HL-60 (cell line): ENCODE data around the gene HYAL2.

Experiments used
- DNase-seq, 2 experiments: peaks; one replicate each; pipeline ENCODE4 v3.0.0-alpha.2; 2010 to 2020; ENCODE audit warnings: low read depth in 1 of 2, low spot score in 1 of 2
- H3K27ac ChIP-seq: fragments of 250-450 bp; sonication (Bioruptor Pico); replicated peaks from 2 replicates; pipeline ENCODE4 v1.5.1; 2020; ENCODE audit warnings: mild to moderate bottlenecking, moderate library complexity
- H3K27me3 ChIP-seq: fragments of 250-450 bp; sonication (Bioruptor Pico); 2 replicates; pipeline ENCODE4 v1.5.1; 2021; ENCODE audit warnings: mild to moderate bottlenecking, moderate library complexity; ENCODE audit not compliant: insufficient read depth, poor library complexity, severe bottlenecking
- H3K4me3 ChIP-seq: replicated peaks from 2 replicates; pipeline ENCODE4 v1.5.1; 2011; ENCODE audit warnings: mild to moderate bottlenecking, control low read depth, low read length; ENCODE audit not compliant: insufficient read depth
- GABPA ChIP-seq: IDR thresholded peaks from 2 replicates; pipeline ENCODE4 v1.6.1; 2012; ENCODE audit warnings: low read depth
- POLR2AphosphoS5 ChIP-seq: IDR thresholded peaks from 2 replicates; pipeline ENCODE4 v1.6.1; 2012; ENCODE audit warnings: low read depth
- SPI1 ChIP-seq: IDR thresholded peaks from 2 replicates; pipeline ENCODE4 v1.6.1; 2012; ENCODE audit warnings: low read depth, mild to moderate bottlenecking, borderline replicate concordance
- TF ChIP-seq, protein P1 (sequence below): IDR thresholded peaks from 2 replicates; pipeline ENCODE4 v1.6.1; 2012; ENCODE audit warnings: low read depth; ENCODE audit not compliant: insufficient replicate concordance
- TF ChIP-seq, protein P2 (sequence below): IDR thresholded peaks from one replicate; pipeline ENCODE4 v1.5.1; 2011; ENCODE audit warnings: low read length, control low read depth, inconsistent platforms; ENCODE audit not compliant: insufficient read depth

Gene HYAL2

DNA sequence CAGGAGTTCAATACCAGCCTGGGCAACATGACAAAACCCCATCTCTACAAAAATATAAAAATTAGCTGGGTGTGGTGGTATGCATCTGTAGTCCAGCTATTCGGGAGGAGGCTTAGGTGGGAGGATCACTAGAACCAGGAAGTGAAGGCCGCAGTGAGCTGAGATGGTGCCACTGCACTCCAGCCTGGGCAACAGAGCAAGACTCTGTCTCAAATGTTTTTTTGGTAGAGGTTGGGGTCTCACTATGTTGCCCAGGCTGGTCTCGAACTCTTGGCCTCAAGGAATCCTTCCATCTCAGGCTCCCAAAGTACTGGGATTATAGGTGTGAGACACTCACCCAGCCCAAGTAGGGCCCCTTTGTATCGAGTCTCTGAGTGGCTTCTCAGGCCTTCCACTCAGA, 28.5 kb downstream of the HYAL2 start:
- TF ChIP-seq GABPA = no peak
- TF ChIP-seq, protein P1, sequence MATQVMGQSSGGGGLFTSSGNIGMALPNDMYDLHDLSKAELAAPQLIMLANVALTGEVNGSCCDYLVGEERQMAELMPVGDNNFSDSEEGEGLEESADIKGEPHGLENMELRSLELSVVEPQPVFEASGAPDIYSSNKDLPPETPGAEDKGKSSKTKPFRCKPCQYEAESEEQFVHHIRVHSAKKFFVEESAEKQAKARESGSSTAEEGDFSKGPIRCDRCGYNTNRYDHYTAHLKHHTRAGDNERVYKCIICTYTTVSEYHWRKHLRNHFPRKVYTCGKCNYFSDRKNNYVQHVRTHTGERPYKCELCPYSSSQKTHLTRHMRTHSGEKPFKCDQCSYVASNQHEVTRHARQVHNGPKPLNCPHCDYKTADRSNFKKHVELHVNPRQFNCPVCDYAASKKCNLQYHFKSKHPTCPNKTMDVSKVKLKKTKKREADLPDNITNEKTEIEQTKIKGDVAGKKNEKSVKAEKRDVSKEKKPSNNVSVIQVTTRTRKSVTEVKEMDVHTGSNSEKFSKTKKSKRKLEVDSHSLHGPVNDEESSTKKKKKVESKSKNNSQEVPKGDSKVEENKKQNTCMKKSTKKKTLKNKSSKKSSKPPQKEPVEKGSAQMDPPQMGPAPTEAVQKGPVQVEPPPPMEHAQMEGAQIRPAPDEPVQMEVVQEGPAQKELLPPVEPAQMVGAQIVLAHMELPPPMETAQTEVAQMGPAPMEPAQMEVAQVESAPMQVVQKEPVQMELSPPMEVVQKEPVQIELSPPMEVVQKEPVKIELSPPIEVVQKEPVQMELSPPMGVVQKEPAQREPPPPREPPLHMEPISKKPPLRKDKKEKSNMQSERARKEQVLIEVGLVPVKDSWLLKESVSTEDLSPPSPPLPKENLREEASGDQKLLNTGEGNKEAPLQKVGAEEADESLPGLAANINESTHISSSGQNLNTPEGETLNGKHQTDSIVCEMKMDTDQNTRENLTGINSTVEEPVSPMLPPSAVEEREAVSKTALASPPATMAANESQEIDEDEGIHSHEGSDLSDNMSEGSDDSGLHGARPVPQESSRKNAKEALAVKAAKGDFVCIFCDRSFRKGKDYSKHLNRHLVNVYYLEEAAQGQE = no peak
- TF ChIP-seq POLR2AphosphoS5 = no peak
- TF ChIP-seq SPI1 = no peak
- TF ChIP-seq, protein P2, sequence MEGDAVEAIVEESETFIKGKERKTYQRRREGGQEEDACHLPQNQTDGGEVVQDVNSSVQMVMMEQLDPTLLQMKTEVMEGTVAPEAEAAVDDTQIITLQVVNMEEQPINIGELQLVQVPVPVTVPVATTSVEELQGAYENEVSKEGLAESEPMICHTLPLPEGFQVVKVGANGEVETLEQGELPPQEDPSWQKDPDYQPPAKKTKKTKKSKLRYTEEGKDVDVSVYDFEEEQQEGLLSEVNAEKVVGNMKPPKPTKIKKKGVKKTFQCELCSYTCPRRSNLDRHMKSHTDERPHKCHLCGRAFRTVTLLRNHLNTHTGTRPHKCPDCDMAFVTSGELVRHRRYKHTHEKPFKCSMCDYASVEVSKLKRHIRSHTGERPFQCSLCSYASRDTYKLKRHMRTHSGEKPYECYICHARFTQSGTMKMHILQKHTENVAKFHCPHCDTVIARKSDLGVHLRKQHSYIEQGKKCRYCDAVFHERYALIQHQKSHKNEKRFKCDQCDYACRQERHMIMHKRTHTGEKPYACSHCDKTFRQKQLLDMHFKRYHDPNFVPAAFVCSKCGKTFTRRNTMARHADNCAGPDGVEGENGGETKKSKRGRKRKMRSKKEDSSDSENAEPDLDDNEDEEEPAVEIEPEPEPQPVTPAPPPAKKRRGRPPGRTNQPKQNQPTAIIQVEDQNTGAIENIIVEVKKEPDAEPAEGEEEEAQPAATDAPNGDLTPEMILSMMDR = no peak
- no peak overlapping the region for H3K27ac ChIP-seq
- no peak overlapping the region for H3K4me3 ChIP-seq
- DNase-seq = no peak
- H3K27me3 ChIP-seq = no peaks in the 10 kb centered on the region

DNA sequence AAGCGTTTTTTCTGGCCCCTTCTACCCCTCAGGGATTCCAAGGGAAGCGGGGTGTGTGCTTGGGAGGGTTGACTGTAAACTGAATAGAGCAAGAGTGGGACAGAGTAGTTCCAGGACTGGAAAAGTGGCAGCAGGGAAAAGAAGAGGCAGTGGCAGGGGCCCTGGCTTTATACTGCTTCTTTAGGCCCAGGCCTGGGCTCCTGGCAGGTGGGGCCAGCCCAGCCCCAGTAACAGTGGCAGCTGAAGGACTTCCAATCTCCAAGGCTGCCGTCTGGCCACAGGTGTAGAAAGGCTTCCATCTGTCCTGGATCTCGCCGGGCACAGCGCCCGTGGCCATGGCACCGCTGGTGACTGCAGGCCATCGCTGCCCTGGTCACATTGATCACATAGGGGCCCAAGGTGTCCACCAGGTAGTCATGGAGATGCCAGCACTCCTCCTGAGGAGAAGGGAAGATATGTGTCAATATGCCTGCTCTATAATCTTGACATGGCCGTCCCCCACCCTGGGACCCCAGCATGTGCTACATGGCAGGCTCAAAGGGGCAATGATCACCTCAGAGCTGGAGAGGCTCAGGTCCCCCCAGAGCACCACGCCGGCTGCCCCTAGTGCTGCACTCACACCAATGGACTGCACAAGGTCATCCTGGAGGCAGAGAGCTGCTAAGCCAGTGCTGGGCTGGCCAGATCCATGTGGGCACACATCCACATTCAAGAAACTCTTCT, 29.3 kb downstream of the HYAL2 start:
- no peak for TF ChIP-seq SPI1
- no peak for TF ChIP-seq GABPA
- TF ChIP-seq, protein P1 = no peak
- TF ChIP-seq, protein P2 = no peak
- TF ChIP-seq POLR2AphosphoS5 = no peak
- no peaks in the 10 kb centered on the region for H3K27me3 ChIP-seq
- DNase-seq = no peak
- no peak overlapping the region; the same call in 1 of the 2 replicates for H3K4me3 ChIP-seq
- H3K27ac ChIP-seq = peak overlapping the region; percentile 85

DNA sequence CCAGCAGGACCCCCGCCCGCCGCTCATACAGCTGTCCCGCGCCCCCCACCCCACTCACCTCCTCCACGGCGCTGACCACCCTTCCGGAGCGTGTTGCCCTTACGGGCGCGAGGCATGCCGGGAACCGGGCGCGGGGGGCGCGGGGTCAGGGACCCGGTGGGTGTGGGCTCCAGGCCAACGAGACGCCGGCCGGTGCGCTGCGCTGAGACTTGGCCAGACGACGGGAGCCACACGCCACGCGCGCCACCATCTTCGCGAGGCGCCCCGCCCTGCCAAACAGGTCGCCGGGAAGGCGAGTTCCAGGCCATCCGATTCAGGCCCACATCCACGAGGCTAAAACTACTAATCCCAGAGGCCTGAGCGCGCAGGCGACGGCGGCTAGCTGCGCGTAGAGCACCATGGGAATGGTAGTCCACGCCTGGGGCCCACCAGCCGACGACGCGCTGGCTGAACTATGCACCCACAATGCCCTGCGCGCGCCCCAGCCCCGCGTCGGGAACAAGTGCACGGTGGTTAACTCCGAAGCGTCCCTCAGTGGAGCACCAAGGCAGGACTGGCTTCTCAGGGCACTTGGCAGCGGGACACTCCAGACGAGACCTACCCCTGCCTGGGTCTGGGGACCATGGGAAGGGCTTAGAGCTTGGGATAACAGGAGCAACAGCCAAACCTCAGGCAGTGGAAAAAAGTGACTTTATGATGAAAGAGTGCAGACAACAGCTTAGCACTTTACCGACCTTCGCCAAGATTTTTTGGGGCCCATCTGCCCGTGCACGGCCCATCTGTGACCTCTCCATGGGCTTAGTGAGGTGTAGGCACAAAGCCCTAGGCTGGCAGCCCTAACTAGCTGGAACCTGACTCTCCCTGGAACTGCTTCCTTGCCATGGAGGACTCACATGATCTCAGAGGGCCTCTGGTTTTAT, 30.1 kb downstream of the HYAL2 start, which contains the start of gene IFRD2:
Gene IFRD2, minus strand, starts transcription at position 271 of the 920 bp plus-strand sequence. Its CDS starts 155 bp downstream, at position 116.
- H3K4me3 ChIP-seq = peak within 1 kb of the TSS; percentile 92
- H3K27ac ChIP-seq = peak within 1 kb of the TSS; percentile 85
- TF ChIP-seq POLR2AphosphoS5 (peak; percentile 88), GABPA (peak; percentile 52; the same call in 1 of the 2 replicates)
- TF ChIP-seq, protein P1 = peak; percentile 22
- TF ChIP-seq, protein P2 = no peak
- H3K27me3 ChIP-seq = no peaks in the 10 kb centered on the region
- peak; percentile 98 for DNase-seq
